GM12878 (cell line): ENCODE data around the gene ACSL3.

Source experiments
- ATF3 ChIP-seq: IDR thresholded peaks from 2 replicates; pipeline ENCODE4 v1.6.1; 2011; ENCODE audit warnings: low read depth, mild to moderate bottlenecking, low read length, moderate library complexity, borderline replicate concordance; ENCODE audit errors: extremely low read depth
- MYC ChIP-seq: IDR thresholded peaks from 2 replicates; pipeline ENCODE4 v1.6.1; 2011; ENCODE audit warnings: mild to moderate bottlenecking, low read length, moderate library complexity, inconsistent platforms; ENCODE audit not compliant: insufficient read depth, insufficient replicate concordance, insufficient read length, severe bottlenecking
- NR2F1 ChIP-seq: fragments of 450-650 bp; conservative IDR thresholded peaks from 2 replicates; pipeline ENCODE4 v1.6.1; 2017; ENCODE audit warnings: mild to moderate bottlenecking
- TF ChIP-seq, protein P1 (sequence below), 3 experiments: IDR thresholded peaks in 2 of 3; conservative IDR thresholded peaks in 1 of 3; 2 replicates each; pipeline ENCODE4 v1.5.1; 2011; ENCODE audit warnings: low read depth in 3 of 3, low read length in 3 of 3, mild to moderate bottlenecking in 3 of 3, control low read depth in 2 of 3, moderate library complexity in 2 of 3, inconsistent platforms in 1 of 3, mixed read lengths in 1 of 3; ENCODE audit not compliant: control insufficient read depth in 2 of 3, insufficient read depth in 1 of 3; ENCODE audit errors: extremely low read depth in 1 of 3
- TF ChIP-seq, protein P2 (sequence below): fragments of 450-650 bp; formaldehyde crosslinking; IDR thresholded peaks from 2 replicates; pipeline ENCODE4 v1.4.0; 2022; ENCODE audit warnings: mild to moderate bottlenecking, moderate library complexity
- TF ChIP-seq, protein P3 (sequence below): IDR thresholded peaks from 2 replicates; pipeline ENCODE4 v1.6.1; 2012; ENCODE audit warnings: mild to moderate bottlenecking, low read depth, low read length

GRCh38 chr2:222973733-222974132 is 112.9 kb downstream of the ACSL3 start:
- TF ChIP-seq, protein P1, sequence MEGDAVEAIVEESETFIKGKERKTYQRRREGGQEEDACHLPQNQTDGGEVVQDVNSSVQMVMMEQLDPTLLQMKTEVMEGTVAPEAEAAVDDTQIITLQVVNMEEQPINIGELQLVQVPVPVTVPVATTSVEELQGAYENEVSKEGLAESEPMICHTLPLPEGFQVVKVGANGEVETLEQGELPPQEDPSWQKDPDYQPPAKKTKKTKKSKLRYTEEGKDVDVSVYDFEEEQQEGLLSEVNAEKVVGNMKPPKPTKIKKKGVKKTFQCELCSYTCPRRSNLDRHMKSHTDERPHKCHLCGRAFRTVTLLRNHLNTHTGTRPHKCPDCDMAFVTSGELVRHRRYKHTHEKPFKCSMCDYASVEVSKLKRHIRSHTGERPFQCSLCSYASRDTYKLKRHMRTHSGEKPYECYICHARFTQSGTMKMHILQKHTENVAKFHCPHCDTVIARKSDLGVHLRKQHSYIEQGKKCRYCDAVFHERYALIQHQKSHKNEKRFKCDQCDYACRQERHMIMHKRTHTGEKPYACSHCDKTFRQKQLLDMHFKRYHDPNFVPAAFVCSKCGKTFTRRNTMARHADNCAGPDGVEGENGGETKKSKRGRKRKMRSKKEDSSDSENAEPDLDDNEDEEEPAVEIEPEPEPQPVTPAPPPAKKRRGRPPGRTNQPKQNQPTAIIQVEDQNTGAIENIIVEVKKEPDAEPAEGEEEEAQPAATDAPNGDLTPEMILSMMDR (IDR thresholded peaks at IDR 0.05 in 2 of 3, conservative IDR thresholded peaks at IDR 0.05 in 1 of 3; ENCODE audit: control insufficient read depth in 2 of 3, extremely low read depth in 1 of 3, insufficient read depth in 1 of 3, low read depth in 3 of 3, low read length in 3 of 3) = no peak
- TF ChIP-seq NR2F1 (no peak), MYC (no peak), ATF3 (no peak)
- TF ChIP-seq, protein P2, sequence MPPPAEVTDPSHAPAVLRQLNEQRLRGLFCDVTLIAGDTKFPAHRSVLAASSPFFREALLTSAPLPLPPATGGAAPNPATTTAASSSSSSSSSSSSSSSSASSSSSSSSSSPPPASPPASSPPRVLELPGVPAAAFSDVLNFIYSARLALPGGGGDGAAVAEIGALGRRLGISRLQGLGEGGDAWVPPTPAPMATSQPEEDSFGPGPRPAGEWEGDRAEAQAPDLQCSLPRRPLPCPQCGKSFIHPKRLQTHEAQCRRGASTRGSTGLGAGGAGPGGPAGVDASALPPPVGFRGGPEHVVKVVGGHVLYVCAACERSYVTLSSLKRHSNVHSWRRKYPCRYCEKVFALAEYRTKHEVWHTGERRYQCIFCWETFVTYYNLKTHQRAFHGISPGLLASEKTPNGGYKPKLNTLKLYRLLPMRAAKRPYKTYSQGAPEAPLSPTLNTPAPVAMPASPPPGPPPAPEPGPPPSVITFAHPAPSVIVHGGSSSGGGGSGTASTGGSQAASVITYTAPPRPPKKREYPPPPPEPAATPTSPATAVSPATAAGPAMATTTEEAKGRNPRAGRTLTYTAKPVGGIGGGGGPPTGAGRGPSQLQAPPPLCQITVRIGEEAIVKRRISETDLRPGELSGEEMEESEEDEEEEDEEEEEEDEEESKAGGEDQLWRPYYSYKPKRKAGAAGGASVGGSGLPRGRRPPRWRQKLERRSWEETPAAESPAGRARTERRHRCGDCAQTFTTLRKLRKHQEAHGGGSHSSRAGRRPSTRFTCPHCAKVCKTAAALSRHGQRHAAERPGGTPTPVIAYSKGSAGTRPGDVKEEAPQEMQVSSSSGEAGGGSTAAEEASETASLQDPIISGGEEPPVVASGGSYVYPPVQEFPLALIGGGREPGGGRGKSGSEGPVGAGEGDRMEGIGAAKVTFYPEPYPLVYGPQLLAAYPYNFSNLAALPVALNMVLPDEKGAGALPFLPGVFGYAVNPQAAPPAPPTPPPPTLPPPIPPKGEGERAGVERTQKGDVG (CRISPR knock-in tag) = no peak
- TF ChIP-seq, protein P3, sequence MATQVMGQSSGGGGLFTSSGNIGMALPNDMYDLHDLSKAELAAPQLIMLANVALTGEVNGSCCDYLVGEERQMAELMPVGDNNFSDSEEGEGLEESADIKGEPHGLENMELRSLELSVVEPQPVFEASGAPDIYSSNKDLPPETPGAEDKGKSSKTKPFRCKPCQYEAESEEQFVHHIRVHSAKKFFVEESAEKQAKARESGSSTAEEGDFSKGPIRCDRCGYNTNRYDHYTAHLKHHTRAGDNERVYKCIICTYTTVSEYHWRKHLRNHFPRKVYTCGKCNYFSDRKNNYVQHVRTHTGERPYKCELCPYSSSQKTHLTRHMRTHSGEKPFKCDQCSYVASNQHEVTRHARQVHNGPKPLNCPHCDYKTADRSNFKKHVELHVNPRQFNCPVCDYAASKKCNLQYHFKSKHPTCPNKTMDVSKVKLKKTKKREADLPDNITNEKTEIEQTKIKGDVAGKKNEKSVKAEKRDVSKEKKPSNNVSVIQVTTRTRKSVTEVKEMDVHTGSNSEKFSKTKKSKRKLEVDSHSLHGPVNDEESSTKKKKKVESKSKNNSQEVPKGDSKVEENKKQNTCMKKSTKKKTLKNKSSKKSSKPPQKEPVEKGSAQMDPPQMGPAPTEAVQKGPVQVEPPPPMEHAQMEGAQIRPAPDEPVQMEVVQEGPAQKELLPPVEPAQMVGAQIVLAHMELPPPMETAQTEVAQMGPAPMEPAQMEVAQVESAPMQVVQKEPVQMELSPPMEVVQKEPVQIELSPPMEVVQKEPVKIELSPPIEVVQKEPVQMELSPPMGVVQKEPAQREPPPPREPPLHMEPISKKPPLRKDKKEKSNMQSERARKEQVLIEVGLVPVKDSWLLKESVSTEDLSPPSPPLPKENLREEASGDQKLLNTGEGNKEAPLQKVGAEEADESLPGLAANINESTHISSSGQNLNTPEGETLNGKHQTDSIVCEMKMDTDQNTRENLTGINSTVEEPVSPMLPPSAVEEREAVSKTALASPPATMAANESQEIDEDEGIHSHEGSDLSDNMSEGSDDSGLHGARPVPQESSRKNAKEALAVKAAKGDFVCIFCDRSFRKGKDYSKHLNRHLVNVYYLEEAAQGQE = no peak
